Endothelial cell (in vitro differentiated cells): ENCODE results near the gene GABRB1. TPM values are rescaled to one million over a fixed set of nuclear protein-coding genes. Genes with fewer than 3 reads are reported as not detected.
"Not testable (repeated sequence)": the region's sequence is repeated elsewhere in the genome, so short reads cannot be mapped to it uniquely, and the experiment has no call there.

Source experiments
- DNase-seq: peaks from one replicate; pipeline ENCODE4 v3.0.0; 2021; ENCODE audit warnings: low spot score
- H3K27ac Mint-ChIP-seq: one replicate; pipeline ENCODE4 v1.8.0; 2021; ENCODE audit warnings: mixed read lengths, inconsistent platforms; ENCODE audit not compliant: unreplicated experiment
- H3K27me3 Mint-ChIP-seq: one replicate; pipeline ENCODE4 v1.8.0; 2021; ENCODE audit warnings: mild to moderate bottlenecking, moderate library complexity, mixed read lengths, inconsistent platforms; ENCODE audit not compliant: unreplicated experiment
- H3K36me3 Mint-ChIP-seq: one replicate; pipeline ENCODE4 v1.8.0; 2021; ENCODE audit warnings: mild to moderate bottlenecking, low read depth, mixed read lengths, inconsistent platforms; ENCODE audit not compliant: unreplicated experiment
- H3K4me1 Mint-ChIP-seq: one replicate; pipeline ENCODE4 v1.8.0; 2021; ENCODE audit warnings: mild to moderate bottlenecking, mixed read lengths, inconsistent platforms; ENCODE audit not compliant: unreplicated experiment
- H3K4me3 Mint-ChIP-seq: one replicate; pipeline ENCODE4 v1.8.0; 2021; ENCODE audit warnings: mild to moderate bottlenecking, mixed read lengths, inconsistent platforms; ENCODE audit not compliant: unreplicated experiment
- H3K9me3 Mint-ChIP-seq: one replicate; pipeline ENCODE4 v1.8.0; 2021; ENCODE audit warnings: mixed read lengths, inconsistent platforms; ENCODE audit not compliant: unreplicated experiment
- total RNA-seq: library from RNA; stranded (reverse); fragmentation: NEBNext Ultra II Directional; extraction: Animal tissue kit (Norgen Biotek cat#: 25700); gene quantifications from one replicate; pipeline ENCODE4 v1.2.1, GENCODE V29; 2021; ENCODE audit not compliant: unreplicated experiment
- TF ChIP-seq, protein P1 (sequence below): fragments of 200-600 bp; sonication (generic); IDR thresholded peaks from one replicate; pipeline ENCODE4 v1.5.0; 2021; ENCODE audit warnings: antibody characterized with exemption; ENCODE audit not compliant: unreplicated experiment

The GABRB1 gene
- total RNA-seq, 1 donor from 2014 or later = not detected

DNA sequence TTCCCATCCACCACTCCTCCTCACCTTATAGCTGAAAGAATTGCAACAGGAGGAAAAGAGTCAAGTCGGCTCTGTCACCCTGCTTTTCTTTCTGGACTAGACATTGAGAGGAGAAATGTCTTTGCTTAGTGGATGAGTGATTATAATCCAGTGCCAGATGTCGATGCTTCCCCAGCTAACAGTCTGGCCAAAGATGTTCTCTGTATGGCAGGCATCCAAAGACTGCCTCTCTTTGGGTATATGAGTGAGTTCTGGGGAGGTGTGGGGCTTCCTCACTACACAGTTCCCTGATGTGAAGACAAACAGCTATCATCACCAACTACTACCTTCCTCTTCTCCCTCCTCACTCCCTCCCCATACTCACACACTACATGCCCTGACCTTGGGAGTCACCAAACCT is 341.2 kb downstream of the GABRB1 start:
- Mint-ChIP-seq H3K36me3 (no peaks in the 10 kb centered on the region), H3K4me1 (no peaks in the 10 kb centered on the region), H3K27me3 (no peaks in the 10 kb centered on the region), H3K4me3 (no peak overlapping the region), H3K27ac (no peak overlapping the region), H3K9me3 (no peaks in the 10 kb centered on the region)
- TF ChIP-seq, protein P1, sequence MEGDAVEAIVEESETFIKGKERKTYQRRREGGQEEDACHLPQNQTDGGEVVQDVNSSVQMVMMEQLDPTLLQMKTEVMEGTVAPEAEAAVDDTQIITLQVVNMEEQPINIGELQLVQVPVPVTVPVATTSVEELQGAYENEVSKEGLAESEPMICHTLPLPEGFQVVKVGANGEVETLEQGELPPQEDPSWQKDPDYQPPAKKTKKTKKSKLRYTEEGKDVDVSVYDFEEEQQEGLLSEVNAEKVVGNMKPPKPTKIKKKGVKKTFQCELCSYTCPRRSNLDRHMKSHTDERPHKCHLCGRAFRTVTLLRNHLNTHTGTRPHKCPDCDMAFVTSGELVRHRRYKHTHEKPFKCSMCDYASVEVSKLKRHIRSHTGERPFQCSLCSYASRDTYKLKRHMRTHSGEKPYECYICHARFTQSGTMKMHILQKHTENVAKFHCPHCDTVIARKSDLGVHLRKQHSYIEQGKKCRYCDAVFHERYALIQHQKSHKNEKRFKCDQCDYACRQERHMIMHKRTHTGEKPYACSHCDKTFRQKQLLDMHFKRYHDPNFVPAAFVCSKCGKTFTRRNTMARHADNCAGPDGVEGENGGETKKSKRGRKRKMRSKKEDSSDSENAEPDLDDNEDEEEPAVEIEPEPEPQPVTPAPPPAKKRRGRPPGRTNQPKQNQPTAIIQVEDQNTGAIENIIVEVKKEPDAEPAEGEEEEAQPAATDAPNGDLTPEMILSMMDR = no peak
- no peak for DNase-seq

DNA sequence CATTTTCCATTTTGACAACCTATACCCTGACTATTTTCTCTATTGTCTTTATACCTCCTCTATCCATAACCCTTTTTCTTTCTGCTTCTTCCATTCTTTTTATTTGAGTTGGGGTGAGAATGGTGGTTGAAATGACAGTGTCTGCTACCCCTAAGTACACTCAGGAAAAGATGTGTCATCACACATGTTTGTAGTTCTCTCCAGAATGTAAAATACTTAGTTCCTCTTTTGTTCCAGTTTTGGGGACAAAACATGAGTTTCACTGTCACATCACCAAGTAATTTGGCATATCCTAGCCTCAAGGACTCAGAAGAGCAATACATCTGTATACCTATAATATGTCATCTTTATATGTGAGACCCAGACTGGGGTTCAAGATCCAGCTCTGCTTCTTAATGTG is 341.8 kb downstream of the GABRB1 start:
- Mint-ChIP-seq H3K4me1 (no peaks in the 10 kb centered on the region), H3K27ac (no peak overlapping the region), H3K9me3 (no peaks in the 10 kb centered on the region), H3K36me3 (no peaks in the 10 kb centered on the region), H3K4me3 (no peak overlapping the region), H3K27me3 (no peaks in the 10 kb centered on the region)
- TF ChIP-seq, protein P1 = no peak
- DNase-seq = no peak

DNA sequence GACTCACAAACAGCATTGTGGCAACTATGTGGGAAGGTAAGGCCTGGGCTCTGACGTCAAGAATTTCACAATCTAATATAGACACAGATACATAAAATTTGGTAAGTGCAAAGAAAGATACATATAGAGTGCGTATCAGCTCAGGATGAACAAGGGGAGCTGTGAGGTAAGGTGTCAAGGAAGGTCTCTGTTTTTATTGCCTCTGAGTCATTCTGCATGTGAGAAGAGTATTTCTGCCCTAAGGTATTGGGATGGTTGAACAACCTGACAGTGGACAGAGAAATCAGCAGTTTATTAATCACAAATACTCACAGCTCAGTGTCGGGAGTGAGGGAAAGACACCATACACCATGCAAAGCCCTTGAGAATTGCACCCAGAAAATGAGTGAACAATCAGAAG is 342.3 kb downstream of the GABRB1 start:
- H3K9me3 Mint-ChIP-seq = no peaks in the 10 kb centered on the region

DNA sequence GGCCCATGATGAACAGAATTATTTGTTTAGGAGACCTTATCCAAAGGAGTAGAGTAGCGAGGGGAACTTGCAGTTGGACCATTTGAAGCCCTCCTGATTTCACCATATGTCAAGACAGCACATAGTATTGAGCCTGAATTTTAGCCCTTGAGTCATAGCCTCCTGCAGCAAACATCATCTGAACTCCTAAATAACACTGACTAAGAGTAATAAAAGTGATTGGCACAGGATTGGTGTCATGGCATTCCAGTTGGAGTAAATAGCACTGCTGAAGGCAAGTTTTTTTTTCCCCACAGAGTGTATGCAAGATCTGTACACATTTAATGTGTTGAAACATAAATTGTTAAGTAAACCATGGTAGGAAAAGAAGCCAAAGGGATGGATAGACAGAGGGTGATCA is 343.1 kb downstream of the GABRB1 start:
- DNase-seq = no peak
- no peaks in the 10 kb centered on the region for H3K27me3 Mint-ChIP-seq
- no peak overlapping the region for H3K4me3 Mint-ChIP-seq
- TF ChIP-seq, protein P1 = no peak
- H3K27ac Mint-ChIP-seq = no peak overlapping the region
- H3K4me1 Mint-ChIP-seq = no peaks in the 10 kb centered on the region
- H3K36me3 Mint-ChIP-seq = no peaks in the 10 kb centered on the region
- no peaks in the 10 kb centered on the region for H3K9me3 Mint-ChIP-seq

More for the DNA sequence above, 342.3 kb downstream of the GABRB1 start:
- no peak overlapping the region for H3K27ac Mint-ChIP-seq
- no peaks in the 10 kb centered on the region for H3K36me3 Mint-ChIP-seq
- H3K4me3 Mint-ChIP-seq = no peak overlapping the region
- no peaks in the 10 kb centered on the region for H3K27me3 Mint-ChIP-seq
- DNase-seq = no peak
- no peaks in the 10 kb centered on the region for H3K4me1 Mint-ChIP-seq
- TF ChIP-seq, protein P1 = no peak

DNA sequence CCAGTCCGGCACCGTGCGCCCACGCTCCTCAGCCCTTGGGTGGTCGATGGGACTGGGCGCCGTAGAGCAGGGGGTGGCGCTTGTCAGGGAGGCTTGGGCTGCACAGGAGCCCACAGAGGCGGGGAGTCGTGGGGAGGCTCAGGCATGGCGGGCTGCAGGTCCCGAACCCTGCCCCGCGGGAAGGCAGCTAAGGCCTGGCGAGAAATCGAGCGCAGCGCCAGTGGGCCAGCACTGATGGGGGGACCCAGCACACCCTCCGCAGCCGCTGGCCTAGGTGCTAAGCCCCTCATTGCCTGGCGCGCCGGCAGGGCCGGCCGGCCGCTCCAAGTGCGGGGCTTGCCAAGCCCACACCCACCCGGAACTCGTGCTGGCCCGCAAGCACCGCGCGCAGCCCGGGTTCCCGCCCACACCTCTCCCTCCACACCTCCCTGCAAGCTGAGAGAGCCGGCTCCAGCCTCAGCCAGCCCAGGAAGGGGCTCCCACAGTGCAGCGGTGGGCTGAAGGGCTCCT is 346.7 kb downstream of the GABRB1 start:
- H3K4me3 Mint-ChIP-seq, H3K36me3 Mint-ChIP-seq, H3K4me1 Mint-ChIP-seq, H3K9me3 Mint-ChIP-seq, DNase-seq, H3K27me3 Mint-ChIP-seq, H3K27ac Mint-ChIP-seq: not testable (repeated sequence)
